ENCODE data around the gene AMACR.

- no peak for TF ChIP-seq POLR2AphosphoS5 (IDR thresholded peaks at IDR 0.05)
- no peak for TF ChIP-seq RAD21 (conservative IDR thresholded peaks at IDR 0.05)
- no peak for TF ChIP-seq CTCF (IDR thresholded peaks at IDR 0.05; ENCODE audit: poor library complexity, severe bottlenecking)
- TF ChIP-seq SMC3 (conservative IDR thresholded peaks at IDR 0.05; ENCODE audit: poor library complexity) = no peak
- TF ChIP-seq REST (IDR thresholded peaks at IDR 0.05; ENCODE audit: borderline replicate concordance) = no peak
- TF ChIP-seq EP300 (conservative IDR thresholded peaks at IDR 0.05; ENCODE audit: poor library complexity, severe bottlenecking) = no peak
- TF ChIP-seq TAF1 (IDR thresholded peaks at IDR 0.05; ENCODE audit: low read depth) = no peak
- no peak for TF ChIP-seq MXI1 (conservative IDR thresholded peaks at IDR 0.05; ENCODE audit: poor library complexity, severe bottlenecking)
- no peak for TF ChIP-seq EZH2 (IDR thresholded peaks at IDR 0.05; ENCODE audit: borderline replicate concordance, insufficient read depth, low read length, poor library complexity, severe bottlenecking)
These were observed 5.1 kb downstream of the AMACR start for GRCh38 chr5:34002629-34003328.
